ENCODE measurements around the gene BHLHE40.

Gene BHLHE40

GRCh38 chr3:5019411-5020241 lies 40.4 kb downstream of the BHLHE40 start:
- peak; percentile 66 for DNase-seq (ENCODE audit: low read depth)

- no peak for DNase-seq (ENCODE audit: low read depth)
Measured at GRCh38 chr3:5020242-5020722, 41.0 kb downstream of the BHLHE40 start.

GRCh38 chr3:5021116-5022092 lies 42.2 kb downstream of the BHLHE40 start:
- DNase-seq (ENCODE audit: low read depth) = no peak

- no peak for DNase-seq (ENCODE audit: low read depth)
Measured at GRCh38 chr3:5022187-5022965, 43.1 kb downstream of the BHLHE40 start.

- no peak for DNase-seq (ENCODE audit: low read depth)
Measured at GRCh38 chr3:5022966-5023776, 43.9 kb downstream of the BHLHE40 start.

GRCh38 chr3:5023777-5024346 lies 44.6 kb downstream of the BHLHE40 start:
- no peak for DNase-seq (ENCODE audit: low read depth)

GRCh38 chr3:5026046-5026362 lies 46.8 kb downstream of the BHLHE40 start:
- DNase-seq (ENCODE audit: low read depth) = no peak

GRCh38 chr3:5029715-5030114 lies 50.5 kb downstream of the BHLHE40 start:
- DNase-seq (ENCODE audit: low read depth) = no peak

GRCh38 chr3:5030152-5030551 lies 50.9 kb downstream of the BHLHE40 start:
- DNase-seq (ENCODE audit: low read depth) = no peak

GRCh38 chr3:5032844-5033243 lies 53.6 kb downstream of the BHLHE40 start:
- no peak for DNase-seq (ENCODE audit: low read depth)
